Spleen (tissue), 7 donors: ENCODE data around the gene PRICKLE3.
"Not testable (repeated sequence)": the region's sequence is repeated elsewhere in the genome, so short reads cannot be mapped to it uniquely, and the experiment has no call there.

ENCODE experiments used
- POLR2A ChIP-seq, 3 donors: fragments of 450-650 bp; IDR thresholded peaks; one replicate each; pipeline ENCODE4 v1.5.1; 2017; ENCODE audit warnings: antibody characterized with exemption in 3 of 3, mild to moderate bottlenecking in 1 of 3
- POLR2AphosphoS5 ChIP-seq, 3 donors: sonication (generic); formaldehyde crosslinking; IDR thresholded peaks; one replicate each; pipeline ENCODE4 v1.5.1; 2017; ENCODE audit warnings: antibody characterized with exemption in 3 of 3
- TF ChIP-seq, protein P1 (sequence below), 11 experiments: fragments of 200-600 bp in 7 of 11; fragments of 450-650 bp in 4 of 11; sonication (generic) in 4 of 11; IDR thresholded peaks in 8 of 11; conservative IDR thresholded peaks in 3 of 11; 1 replicate in 7 of 11; 2 replicates in 4 of 11; pipeline versions ENCODE4 v1.4.0 to v1.8.0; 2016 to 2021; ENCODE audit warnings: antibody characterized with exemption in 11 of 11, inconsistent platforms in 4 of 11, mild to moderate bottlenecking in 1 of 11
- donor health status: DM: no; HTN: no; CAD: no; lungs with moderate emphysema.
- donor health status: DM: no; HTN: no; CAD: no.
- donor health status: DM: no; HTN: no; CAD: no.

DNA sequence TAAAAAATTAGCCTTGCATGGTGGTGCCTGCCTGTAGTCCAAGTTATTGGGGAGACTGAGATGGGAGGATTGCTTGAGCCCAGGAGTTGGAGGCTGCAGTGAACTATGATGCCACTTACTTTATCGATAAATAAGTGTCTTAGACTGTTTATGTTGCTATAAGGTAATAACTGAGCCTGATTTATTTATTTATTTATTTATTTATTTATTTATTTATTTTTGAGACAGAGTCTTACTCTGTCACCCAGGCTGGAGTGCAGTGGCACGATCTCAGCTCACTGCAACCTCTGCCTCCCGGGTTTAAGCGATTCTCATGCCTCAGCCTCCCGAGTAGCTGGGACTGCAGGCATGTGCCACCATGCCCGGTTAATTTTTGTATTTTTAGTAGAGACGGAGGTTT is 53.9 kb downstream of the PRICKLE3 start:
- TF ChIP-seq, protein P1, sequence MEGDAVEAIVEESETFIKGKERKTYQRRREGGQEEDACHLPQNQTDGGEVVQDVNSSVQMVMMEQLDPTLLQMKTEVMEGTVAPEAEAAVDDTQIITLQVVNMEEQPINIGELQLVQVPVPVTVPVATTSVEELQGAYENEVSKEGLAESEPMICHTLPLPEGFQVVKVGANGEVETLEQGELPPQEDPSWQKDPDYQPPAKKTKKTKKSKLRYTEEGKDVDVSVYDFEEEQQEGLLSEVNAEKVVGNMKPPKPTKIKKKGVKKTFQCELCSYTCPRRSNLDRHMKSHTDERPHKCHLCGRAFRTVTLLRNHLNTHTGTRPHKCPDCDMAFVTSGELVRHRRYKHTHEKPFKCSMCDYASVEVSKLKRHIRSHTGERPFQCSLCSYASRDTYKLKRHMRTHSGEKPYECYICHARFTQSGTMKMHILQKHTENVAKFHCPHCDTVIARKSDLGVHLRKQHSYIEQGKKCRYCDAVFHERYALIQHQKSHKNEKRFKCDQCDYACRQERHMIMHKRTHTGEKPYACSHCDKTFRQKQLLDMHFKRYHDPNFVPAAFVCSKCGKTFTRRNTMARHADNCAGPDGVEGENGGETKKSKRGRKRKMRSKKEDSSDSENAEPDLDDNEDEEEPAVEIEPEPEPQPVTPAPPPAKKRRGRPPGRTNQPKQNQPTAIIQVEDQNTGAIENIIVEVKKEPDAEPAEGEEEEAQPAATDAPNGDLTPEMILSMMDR (IDR thresholded peaks at IDR 0.05 in 8 of 11, conservative IDR thresholded peaks at IDR 0.05 in 3 of 11), result not testable (repeated sequence)
- TF ChIP-seq POLR2AphosphoS5, POLR2A (IDR thresholded peaks at IDR 0.05): not testable (repeated sequence)
